GM10266 (cell line): ENCODE measurements around the gene BOLA3.
"Not testable (repeated sequence)": the region's sequence is repeated elsewhere in the genome, so short reads cannot be mapped to it uniquely, and the experiment has no call there.

Source experiments
- DNase-seq: peaks from one replicate; pipeline ENCODE4 v3.0.0; 2012; ENCODE audit errors: extremely low spot score
- TF ChIP-seq, protein P1 (sequence below): IDR thresholded peaks from 2 replicates; pipeline ENCODE4 v1.5.1; 2012; ENCODE audit warnings: mild to moderate bottlenecking, low read depth; ENCODE audit not compliant: control insufficient read depth, insufficient read depth; ENCODE audit errors: missing control alignments

Gene BOLA3

DNA sequence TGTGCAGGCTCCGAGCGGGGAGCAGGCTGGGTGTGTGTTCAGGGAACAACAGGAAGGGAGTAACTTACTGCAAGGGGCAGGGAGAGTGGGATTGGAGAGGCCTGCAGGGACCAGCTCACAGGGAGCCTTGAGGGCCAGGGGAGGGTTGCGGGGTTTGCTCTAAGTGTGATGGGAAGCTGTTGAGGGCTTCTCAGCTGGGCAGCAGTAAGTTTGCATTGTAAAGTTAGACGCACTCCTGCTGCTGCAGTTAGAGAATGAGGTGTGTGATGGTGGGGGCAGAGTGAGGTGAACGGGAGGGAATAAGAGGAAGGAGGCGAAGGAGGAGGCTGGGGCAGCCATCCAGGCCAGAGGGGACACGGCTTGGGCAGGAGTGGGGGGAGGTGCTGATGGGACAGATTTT lies 53.4 kb downstream of the BOLA3 start:
- no peak for DNase-seq
- TF ChIP-seq, protein P1, sequence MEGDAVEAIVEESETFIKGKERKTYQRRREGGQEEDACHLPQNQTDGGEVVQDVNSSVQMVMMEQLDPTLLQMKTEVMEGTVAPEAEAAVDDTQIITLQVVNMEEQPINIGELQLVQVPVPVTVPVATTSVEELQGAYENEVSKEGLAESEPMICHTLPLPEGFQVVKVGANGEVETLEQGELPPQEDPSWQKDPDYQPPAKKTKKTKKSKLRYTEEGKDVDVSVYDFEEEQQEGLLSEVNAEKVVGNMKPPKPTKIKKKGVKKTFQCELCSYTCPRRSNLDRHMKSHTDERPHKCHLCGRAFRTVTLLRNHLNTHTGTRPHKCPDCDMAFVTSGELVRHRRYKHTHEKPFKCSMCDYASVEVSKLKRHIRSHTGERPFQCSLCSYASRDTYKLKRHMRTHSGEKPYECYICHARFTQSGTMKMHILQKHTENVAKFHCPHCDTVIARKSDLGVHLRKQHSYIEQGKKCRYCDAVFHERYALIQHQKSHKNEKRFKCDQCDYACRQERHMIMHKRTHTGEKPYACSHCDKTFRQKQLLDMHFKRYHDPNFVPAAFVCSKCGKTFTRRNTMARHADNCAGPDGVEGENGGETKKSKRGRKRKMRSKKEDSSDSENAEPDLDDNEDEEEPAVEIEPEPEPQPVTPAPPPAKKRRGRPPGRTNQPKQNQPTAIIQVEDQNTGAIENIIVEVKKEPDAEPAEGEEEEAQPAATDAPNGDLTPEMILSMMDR: no peak

DNA sequence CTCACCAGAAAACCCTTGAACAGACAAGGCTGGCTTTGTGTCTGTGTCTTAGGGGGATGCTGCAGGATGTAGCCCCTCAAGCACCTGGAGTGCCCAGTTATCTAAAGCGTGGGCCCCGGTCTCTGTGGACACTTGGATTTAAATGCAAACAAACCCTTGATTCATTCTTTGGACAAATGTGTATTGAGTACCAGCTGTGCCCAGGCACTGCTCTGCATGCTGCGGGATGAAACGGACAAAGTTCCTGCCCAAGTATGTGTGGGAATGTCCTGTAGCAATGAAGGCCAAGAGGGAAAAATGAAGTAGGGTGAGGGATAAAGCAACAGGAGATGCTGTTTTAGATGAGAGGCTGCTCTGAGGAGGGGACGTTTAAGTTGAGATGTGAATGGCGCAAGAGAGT lies 53.9 kb downstream of the BOLA3 start:
- no peak for DNase-seq
- TF ChIP-seq, protein P1: no peak

DNA sequence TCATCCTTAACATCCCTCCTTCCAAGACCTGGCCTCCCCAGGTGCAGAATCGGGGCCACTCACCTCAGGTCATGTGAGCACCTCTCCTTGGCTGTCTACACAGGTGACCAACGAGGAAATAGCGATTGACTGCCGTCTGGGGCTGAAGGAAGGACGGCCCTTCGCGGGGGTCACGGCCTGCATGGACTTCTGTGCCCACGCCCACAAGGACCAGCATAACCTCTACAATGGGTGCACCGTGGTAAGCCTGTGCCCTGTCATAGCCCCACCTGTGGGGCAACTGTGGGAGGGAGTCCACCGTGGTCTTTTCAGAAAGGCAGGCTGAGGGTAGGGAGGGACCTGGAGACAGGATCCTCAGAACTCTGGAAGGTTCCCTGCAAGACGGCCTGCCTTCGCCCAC lies 54.3 kb downstream of the BOLA3 start:
- TF ChIP-seq, protein P1: no peak
- DNase-seq: no peak

DNA sequence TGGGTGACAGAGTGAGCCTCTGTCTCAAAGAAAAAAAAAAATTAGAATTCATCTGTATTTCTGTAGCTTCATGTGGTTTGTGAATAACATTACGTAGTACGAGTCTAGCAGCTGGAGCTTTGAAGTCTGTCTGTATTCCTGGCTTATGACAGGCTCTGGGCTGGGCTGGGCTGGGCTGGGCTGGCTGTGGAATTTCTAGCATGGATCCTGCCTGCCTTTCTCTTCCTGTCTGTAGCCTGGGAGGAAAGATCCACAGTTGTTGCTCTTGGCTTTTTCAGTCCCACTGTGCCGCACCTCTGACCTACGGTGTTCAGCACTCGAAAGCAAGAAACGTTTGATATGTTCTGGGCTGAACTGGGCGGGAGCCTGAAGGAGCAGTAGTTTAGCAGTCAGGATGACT lies 55.4 kb downstream of the BOLA3 start:
- TF ChIP-seq, protein P1: no peak
- DNase-seq: no peak

DNA sequence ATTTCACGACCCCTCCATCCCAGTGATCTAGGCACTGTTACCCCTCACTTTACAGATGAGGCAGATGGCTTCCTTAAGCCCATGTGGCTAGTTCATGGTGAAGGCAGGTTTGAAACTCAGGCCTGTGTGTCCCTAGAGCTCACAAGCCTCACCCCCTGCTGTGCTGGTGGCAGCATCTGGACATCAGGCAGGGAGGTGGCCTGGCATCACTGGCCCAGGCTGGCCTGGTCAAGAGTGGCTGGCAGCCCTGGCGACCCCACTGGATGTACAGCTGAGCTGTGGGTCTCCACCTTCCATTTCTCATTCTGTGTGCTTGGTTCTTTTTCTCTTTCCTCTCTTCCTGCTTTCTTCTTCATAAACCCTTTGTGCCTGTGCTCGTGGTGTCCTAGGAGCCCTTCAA lies 56.3 kb downstream of the BOLA3 start:
- DNase-seq: no peak
- TF ChIP-seq, protein P1: no peak

DNA sequence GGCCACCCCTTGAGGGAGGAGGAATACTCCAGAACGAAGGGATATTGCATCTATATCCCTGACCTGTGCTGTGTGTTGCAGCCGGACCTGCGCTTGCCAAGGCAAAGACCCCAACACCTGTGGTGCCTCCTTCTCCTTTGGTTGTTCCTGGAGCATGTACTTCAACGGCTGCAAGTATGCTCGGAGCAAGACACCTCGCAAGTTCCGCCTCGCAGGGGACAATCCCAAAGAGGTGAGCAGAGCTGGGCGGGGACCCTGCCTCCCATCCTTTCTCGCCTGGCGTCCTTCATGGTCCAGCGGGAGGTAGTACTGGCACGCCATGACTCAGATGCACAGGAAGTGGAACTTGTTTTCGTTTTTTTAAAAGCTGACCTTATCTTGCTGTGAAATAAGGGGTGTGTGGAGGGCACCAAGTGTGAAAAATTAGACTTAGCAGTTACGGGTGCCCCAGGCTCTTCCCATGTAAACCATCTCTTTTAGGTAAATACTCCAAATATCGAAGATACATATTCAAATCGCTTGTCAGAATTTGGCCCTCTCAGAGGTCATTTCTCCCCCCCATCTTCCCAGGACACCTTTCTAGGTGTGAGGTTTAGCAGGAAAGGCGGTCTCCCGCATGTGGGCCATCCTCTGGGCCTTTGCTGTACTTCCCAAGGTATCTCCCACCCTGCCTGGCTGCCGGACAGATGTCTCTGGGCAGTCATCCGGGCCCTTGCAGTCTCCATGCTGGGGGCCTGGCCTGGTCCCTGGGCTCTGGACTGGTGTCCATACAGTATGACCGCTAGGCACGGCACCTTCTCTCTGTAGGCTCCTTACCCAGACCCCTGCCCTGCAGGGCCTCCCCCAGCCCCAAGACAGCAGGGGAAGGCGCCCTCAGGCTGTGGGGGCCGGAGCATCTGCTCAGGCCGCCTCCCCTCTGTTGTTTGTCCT lies 57.6 kb downstream of the BOLA3 start:
- TF ChIP-seq, protein P1: no peak
- no peak for DNase-seq

DNA sequence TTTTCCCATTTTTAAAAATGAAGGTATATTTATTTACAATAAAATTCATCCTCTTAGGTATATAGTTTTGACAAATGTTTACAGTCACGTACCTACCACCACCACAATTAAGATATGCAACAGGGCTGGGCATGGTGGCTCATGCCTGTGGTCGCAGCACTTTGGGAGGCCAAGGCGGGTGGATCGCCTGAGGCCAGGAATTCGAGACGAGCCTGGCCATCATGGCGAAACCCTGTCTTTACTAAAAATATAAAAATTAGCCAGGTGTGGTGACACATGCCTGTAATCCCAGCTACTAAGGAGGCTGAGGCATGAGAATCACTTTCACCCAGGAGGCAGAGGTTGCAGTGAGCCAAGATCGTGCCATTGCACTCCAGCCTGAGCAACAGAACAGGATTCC lies 59.0 kb downstream of the BOLA3 start:
- DNase-seq: not testable (repeated sequence)
